AG10803 (cell line): ENCODE results near the gene MEGF9.

ENCODE experiments used
- DNase-seq: peaks from one replicate; pipeline ENCODE4 v3.0.0; 2010; ENCODE audit warnings: low read depth
- H3K4me3 ChIP-seq: 2 replicates; pipeline ENCODE4 v1.5.1; 2011; ENCODE audit warnings: mild to moderate bottlenecking, low read length, control low read depth
- CTCF ChIP-seq: conservative IDR thresholded peaks from 2 replicates; pipeline ENCODE4 v1.5.1; 2011; ENCODE audit warnings: mild to moderate bottlenecking, low read length, control low read depth, inconsistent platforms

Gene MEGF9

GRCh38 chr9:120580051-120580896 is 134.0 kb downstream of the MEGF9 start, which contains the start of gene CDK5RAP2:
Gene CDK5RAP2, minus strand, starts transcription at chr9:120580167. Its CDS starts 189 bp downstream, at chr9:120579978.
- no peak for TF ChIP-seq CTCF
- DNase-seq: peak; percentile 98
- H3K4me3 ChIP-seq: peak within 1 kb of the TSS; percentile 77

GRCh38 chr9:120579139-120580050 is 134.9 kb downstream of the MEGF9 start:
- TF ChIP-seq CTCF: no peak
- no peak for DNase-seq

GRCh38 chr9:120574473-120574872 is 139.8 kb downstream of the MEGF9 start:
- no peak for DNase-seq
- no peak for TF ChIP-seq CTCF
- H3K4me3 ChIP-seq: no peak overlapping the region

More at GRCh38 chr9:120579139-120580050, 134.9 kb downstream of the MEGF9 start:
- H3K4me3 ChIP-seq: peak overlapping the region; percentile 77

- H3K4me3 ChIP-seq: no peak overlapping the region
- no peak for TF ChIP-seq CTCF
- no peak for DNase-seq
Observed at GRCh38 chr9:120572472-120572871, 141.8 kb downstream of the MEGF9 start.

- peak; percentile 99 for DNase-seq
- H3K4me3 ChIP-seq: no peak overlapping the region
- no peak for TF ChIP-seq CTCF
Observed at GRCh38 chr9:120571443-120572257, 142.6 kb downstream of the MEGF9 start.

GRCh38 chr9:120570296-120570695 is 144.0 kb downstream of the MEGF9 start:
- TF ChIP-seq CTCF: no peak
- DNase-seq: peak; percentile 21
- no peak overlapping the region for H3K4me3 ChIP-seq
